GM20431 (cell line): Measurements from ENCODE around the gene PUS10.
"Not testable (repeated sequence)": the region's sequence is repeated elsewhere in the genome, so short reads cannot be mapped to it uniquely, and the experiment has no call there.

ENCODE experiments used
- in situ Hi-C: fragments of 300-500 bp; cut with MseI, MboI; formaldehyde crosslinking; loops from one replicate; pipeline ENCODE4 v1.15.0; 2020; ENCODE audit warnings: low sequenced_read_pairs; ENCODE audit not compliant: unreplicated experiment

Gene PUS10

DNA sequence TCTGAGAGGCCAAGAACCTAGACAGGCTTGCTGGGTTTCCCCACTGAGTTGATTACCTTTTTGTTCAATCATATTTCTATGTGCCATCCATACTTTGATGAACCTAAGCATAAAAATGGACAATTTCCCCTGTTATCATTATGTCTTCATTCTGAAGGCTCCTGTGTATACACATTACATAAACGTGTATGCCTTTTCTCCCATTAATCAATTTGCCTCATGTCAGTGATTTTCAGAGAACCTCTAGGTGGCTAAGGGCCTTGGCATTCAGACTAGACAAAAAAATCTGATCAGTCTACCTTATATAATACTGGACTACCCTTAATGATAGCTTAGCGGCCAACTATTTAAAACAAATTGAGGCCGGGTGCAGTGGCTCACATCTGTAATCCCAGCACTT, 4.7 kb downstream of the PUS10 start:
- in situ Hi-C loops: no loop called here

DNA sequence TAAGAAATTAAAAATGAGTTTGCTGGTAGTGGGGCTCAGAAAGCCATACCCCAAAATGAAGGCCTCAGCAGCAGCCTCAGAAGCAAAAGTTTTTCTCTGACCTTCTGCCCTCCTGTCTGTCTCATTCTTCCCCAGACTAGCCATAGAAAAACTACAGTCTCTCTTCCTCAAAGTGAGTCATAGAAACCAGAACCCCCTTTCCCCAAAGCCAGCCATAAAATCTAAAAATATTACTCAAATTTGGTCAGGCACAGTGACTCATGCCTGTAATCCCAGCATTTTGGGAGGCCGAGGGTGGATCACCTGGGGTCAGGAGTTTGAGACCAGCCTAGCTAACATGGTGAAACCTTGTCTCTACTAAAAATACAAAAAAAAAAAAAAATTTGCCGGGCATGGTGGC, 5.8 kb downstream of the PUS10 start:
- in situ Hi-C loops: not testable (repeated sequence)

DNA sequence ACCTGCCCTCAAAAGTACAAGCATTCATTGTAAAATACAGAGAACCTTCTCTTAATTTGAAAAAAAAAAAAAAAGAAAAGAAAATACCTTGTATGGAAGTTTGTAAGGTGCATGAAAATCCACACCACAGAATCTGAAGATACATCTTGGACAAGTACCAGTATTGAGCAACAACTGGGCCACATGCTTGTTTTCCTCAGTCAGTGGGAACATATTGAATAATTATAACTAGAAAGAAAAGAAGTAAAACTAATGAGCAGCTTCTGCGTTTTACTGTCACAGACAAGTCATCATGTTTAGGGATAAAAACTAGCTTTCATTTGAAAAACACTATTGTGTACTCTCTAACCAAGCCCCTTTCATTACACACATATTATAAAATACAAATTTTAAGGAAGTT, 6.4 kb downstream of the PUS10 start:
- in situ Hi-C loops: no loop called here

DNA sequence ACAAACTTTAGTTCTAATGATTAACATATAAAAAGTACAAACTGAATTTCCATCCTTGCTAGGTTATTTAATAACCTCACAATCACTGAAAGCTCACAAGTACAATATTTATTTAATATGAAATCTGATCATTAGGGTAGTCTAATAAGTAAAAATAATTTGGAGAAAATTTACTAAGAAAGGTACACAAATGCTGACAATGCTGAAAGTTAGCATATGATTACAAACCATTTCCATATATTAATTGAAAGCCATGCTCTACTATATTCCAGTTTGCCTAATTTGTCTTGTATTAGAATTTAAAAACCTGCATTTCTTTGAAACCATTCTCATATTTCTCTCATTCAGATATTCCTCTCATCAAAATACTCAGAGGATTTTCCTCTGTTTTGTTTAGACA, 8.7 kb downstream of the PUS10 start:
- in situ Hi-C loops: loop anchor here (10.0 kb wide), 1 partner anchor 215 kb away; no protein-coding TSS in a partner anchor

DNA sequence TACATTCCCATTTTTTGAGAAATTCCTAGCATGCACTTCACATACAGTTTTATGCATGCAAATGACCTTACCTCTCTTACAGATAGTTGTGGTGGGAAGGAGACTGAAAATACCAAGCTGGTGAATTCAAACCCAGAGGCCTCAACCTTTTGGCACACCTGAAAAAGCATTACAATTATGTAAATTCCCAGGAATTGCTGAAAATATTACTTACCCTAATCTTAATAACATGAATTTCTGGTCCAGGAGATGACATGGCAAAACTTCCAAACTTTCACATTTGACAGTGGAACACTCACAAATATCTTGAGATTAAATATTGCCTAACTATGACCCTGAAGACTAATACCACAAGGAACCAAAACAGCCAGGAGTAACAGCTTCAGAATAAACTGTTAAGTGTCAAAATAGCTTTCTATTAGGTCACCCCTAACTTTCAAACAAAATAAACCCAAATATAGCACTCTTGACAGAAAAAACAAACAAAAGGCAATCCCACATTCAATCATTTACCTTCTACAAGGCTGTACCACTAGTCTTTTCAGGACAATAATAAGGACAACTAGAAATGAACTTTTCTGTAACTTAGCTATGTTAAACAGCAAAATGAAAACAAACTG, 11.5 kb downstream of the PUS10 start:
- in situ Hi-C loops: loop anchor here (10.0 kb wide), 1 partner anchor 212 kb away; no protein-coding TSS in a partner anchor

DNA sequence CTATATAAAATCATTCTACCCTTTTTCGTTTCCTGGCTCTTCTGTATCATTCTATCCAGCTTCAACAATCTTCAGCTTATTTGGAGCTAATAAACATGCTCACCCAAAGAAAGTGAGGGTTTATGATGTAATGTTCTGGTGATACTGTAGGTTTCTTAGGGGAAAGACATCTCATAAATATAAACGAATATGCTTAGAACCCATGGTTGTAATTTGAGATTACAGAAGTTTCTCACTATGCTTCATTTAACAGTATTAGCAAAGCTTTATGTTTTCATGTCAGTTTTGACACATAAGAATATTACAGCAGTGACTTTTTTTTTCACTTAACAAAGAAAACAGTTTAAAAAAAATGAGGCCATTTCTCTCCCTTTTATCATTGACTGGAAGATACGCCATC, 12.3 kb downstream of the PUS10 start:
- in situ Hi-C loops: loop anchor here (10.0 kb wide), 1 partner anchor 211 kb away; no protein-coding TSS in a partner anchor

DNA sequence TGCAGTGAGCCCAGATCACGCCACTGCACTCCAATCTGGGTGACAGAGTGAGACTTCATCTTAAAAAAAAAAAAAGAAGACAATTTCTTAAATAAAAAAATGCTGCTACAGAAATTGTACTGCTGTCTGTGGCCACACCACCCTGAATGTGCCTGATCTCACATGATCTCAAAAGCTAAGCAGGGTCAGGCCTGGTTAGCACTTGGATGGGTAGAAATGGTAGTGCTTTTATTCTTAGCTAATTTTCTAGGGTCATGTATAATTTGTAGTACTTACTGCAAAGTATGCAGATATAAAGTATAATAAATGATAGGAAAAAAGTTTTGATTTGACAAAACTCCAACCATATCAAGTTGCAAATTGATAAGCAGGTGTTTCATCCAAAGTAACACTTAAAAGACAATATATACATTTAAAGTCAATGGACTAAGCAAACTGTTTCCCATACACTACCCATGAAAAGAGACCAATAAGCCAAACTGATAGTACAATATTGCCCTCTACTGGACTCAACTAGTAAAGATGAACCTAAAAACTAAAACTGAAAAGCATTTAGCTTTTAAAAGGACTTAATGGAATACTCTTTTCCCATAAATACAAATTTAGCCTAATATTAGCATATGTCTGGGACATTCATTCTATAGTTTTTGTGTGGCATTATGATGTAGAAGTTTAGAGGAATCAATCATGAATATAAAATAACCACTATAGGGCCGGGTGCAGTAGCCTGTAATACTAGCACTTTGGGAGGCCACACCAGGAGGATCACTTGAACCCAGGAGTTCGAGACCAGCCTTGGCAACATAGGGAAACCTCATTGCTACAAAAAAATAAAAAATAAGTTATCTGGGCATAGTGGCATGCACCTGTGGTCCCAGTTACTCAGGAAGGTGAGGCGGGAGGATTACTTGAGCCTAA, 19.2 kb downstream of the PUS10 start:
- in situ Hi-C loops: loop anchor here (10.0 kb wide), 1 partner anchor 94 kb away; no protein-coding TSS in a partner anchor

DNA sequence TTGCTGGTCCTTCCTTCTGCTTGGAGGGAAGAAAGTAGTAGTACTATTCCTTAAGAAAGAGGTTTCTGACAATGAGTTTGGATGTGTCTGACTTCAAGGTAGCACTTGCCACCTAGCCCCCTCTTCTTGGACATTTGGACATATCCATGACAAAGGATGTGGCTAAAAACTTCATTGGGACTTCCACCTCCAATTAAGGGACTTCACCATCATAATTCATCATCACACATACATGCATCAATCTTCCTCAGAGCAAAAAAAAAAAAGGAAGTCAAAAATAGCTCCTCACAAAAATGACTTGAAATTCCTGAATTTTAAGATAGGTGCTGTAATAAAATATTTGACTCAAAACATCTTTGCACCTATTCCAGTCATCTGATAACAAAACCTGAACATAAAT, 23.9 kb downstream of the PUS10 start:
- in situ Hi-C loops: loop anchor here (10.0 kb wide), 1 partner anchor 89 kb away; no protein-coding TSS in a partner anchor

DNA sequence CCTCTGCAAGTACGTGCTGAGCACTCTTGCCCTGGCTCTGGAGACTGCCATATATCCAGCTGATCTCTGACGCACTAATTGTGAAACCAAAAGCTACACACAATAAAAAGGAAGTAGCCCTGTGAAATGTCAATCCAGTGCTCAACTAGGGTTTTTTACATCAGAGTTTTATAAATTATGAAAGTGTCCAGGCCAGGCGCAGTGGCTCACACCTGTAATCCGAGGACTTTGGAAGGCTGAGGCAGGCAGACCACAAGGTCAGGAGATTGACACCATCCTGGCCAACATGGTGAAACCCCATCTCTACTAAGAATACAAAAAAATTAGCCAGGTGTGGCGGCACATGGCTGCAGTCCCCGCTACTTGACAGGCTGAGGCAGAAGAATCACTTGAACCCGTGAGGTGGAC, 25.1 kb downstream of the PUS10 start:
- in situ Hi-C loops: loop anchor here (10.0 kb wide), 1 partner anchor 88 kb away; no protein-coding TSS in a partner anchor

DNA sequence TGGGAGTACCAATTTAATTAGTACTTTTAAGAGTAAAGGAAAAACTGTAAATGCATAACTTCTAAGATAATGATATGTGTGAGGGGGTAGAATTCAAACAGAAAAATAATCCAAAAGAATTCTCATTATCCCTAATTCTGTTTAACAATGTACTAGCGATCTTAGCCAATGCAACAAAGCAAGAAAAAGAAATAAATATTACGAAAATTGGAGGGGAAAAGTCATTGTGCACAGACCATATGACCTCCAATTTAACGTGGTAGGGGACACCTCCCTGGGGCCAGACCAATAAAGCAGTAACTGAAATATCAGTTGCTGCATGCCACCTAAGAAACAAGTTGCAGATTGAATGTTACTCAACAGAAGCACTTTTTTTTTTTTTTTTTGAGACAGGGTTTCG, 26.4 kb downstream of the PUS10 start:
- in situ Hi-C loops: loop anchor here (10.0 kb wide), 1 partner anchor 87 kb away; no protein-coding TSS in a partner anchor

DNA sequence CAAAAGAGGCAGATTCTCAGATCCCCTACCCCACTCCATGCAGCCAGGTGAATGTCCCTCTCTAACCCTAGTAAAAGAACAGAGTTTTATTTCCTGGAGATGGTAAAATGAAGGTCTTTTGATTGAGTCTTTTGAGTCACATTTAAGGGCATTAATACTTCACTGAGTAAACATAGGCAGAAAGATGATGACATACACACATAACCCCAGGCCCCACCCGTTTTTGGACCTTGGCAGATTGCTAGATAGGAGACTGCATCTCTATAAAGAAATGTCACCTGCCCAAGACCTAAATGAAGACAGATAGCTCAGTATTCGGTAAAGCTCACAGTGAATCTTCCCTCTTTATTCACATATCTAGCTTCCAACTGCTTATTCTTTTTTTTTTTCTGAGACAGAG, 28.8 kb downstream of the PUS10 start:
- in situ Hi-C loops: no loop called here

DNA sequence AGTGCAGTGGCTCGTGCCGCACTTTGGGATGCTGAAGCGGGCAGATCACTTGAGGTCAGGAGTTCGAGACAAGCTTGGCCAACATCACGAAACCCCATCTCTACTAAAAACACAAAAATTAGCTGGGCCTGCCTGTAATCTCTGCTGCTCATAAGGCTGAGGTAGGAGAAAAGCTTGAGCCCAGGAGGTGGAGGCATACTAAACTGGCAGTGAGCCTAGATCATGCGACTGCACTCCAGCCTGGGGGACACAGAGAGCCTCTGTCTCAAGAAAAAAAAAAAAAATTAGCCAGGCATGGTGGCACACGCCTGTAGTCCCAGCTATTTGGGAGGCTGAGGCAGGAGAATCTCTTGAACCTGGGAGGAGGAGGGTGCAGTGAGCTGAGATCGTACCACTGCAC, 30.4 kb downstream of the PUS10 start:
- in situ Hi-C loops: not testable (repeated sequence)

DNA sequence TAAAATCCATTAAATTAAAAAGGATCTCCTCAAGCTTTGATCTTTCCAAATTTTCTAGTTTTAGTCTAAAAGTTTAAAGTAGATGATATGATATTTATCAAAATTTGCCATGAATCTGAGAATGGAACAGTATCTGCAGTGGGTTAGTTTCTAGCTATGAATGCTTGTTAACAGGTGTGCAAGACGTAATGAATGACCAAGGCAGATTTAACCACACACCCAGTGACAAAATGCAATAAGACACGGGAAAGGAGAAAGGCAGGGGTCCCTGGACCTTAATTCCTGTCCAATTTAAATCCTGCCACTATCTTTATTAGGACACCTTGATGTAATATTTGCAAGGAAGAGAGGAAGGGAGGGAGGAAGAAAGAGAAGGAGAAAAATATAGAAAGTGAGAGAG, 31.0 kb downstream of the PUS10 start:
- in situ Hi-C loops: no loop called here

DNA sequence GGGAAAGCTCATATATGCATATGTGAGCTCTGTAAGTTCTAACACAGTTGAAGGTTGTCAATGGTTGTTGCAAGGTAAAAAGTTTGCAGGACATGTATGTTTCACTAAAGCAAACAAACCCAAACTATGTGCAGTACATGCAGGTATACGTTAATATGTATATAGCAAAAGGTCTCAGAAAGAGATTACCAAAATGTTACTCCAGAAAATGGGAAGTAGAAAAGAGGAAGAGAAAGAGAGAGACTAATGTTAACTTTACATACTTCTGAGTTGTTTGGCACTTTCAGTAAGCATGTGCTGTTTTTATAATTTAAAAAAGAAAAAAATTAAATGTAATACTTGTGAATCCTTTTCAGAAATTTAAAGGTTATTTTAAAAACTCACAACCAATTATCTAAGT, 33.3 kb downstream of the PUS10 start:
- in situ Hi-C loops: no loop called here

DNA sequence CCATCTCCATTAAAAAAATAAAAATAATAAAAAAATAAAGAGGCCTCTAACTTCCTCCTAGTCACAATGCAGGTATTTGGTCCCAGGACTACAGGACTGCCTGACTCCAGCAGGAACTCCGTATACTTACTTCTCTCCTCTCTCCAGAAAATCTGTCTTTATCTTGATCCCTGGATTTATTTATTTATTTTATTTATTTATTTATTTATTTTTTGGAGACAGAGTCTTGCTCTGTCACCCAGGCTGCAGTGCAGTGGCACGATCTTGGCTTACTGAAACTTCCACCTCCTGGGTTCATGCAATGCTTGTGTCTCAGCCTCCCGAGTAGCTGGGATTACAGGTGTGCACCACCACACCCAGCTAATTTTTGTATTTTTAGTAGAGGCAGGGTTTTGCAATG, 36.0 kb downstream of the PUS10 start:
- in situ Hi-C loops: not testable (repeated sequence)

DNA sequence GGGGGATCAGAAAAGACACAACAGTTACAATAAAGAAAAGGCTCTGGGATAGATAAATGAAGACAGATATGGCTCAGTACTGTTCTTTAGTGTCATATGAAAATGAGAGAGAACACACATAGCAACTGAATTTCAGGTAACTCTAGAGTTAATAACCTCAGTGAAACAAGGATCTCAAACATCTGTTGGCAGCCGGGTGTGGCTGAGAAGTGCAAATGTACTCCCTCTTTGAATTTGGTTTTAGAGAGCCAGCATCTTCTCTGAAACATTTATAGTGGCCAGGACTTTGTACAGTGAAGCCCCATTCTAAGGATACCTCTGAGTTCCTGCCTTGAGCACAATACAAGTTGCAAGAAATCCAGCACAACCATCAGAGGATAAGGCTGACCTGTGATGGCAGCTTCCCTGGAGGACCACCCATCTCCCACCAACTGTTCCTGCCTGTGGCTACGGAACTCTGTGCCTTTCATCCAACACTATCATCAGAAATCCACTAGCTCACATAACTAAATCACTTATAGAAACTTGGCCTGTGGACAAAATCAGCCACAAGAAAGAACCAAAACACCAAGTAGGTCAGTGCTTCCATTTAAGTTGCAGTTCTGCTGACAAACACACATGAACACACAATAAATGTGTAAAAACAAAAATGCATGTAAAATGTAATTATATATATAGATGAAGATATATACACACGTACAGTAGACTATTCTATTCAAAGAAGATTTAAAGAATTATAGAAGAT, 37.8 kb downstream of the PUS10 start:
- in situ Hi-C loops: no loop called here

DNA sequence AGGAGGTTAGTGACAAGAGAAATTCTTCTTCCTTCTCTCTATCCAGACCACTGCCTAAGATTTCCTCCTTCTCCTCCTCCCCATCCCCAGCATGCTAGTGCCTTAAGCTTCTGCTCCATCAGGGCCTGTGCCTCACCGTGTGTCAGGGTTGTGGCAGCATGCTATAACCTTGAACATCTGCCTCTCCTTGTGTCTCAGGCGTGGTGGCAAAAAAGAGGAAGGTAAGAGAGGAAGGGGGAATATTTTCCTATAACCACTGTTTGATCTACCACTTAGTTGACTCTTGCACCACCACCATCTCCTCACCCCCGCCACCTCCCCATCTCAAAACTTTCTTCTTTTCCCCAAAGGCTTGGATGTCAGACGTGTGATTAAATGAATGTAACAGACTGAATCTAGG, 38.8 kb downstream of the PUS10 start:
- in situ Hi-C loops: no loop called here

DNA sequence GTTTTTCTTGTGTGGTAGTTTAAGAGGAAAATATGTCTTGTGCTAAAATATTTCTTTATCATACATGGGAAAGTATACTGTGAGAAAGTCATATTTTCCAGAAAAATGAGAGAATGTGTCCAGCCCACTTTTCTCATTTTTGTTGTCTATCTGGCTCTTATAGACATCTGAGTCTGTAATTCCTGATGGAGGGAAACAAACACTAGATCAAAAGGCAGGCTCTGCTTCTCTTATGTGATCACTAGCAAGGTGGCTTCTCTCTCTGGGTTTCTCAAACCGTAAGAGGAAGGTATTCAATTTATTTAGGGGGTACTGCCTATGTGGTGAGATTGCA, 40.5 kb downstream of the PUS10 start:
- in situ Hi-C loops: no loop called here

DNA sequence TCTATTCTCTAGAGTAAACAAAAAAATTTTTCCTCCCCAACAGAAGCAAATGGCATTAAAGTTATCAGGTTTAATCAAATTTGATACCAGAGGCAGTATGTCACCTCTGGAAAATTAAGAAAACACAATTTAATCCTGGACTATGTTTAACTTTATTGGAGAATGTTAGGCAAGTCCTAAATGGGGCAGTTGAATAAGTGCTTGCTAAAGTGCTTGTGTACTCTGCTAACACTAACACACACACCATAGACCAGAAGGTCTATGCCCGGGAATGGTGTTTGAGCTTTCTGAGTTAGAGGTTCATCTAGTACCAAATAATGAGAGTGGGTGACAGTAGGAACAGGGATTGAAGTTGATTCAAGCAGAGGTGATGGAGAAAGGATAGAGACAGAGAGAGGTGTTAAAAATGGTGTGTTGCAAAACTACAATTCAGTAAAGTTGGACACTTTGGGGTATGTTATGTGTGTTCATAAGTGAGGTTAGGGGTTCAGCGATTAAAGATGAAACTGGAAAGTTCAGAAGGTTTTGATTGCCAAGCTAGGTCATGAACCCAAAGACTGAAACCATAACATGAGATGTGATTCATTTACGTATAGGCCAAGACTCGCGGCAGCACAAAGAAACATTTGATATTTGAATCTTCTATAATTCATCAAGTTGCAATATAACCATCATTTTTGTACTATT, 41.0 kb downstream of the PUS10 start:
- in situ Hi-C loops: no loop called here

DNA sequence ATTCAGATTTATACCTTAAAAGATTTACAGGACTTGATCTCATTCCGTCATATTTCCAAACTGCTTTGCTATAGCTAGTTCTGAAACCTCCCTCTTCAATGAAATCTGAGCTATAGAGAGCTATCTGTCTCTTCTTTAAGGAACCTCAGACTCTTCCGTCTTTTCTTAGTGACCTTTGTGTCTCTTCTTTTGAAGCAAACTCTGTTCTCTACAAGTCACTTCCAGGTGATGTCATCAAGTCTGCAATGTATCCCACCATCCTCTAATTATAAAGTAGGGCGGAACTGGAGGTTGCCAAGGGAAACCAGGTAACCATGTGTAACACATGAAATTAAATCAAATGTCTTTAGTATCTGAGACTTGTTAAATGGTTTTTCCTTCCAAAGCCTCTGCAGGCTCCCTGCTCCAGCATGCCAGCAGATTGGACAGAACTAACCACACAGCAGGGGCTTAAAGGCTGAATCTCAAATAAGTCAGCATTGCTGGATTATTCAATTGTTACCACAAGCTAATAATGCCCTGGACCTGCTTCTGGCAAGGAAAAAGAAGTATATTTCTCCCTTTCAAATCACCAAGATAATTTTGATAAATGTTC, 41.7 kb downstream of the PUS10 start:
- in situ Hi-C loops: no loop called here
